Right ventricle myocardium inferior (tissue), 1 donor: ENCODE data around the gene VTI1A. TPM values are rescaled to one million over a fixed set of nuclear protein-coding genes. Genes with fewer than 3 reads are reported as not detected.

Experiments
- ATAC-seq: fragments of 200-7000 bp; cut with Tn5 transposase; one replicate; pipeline ENCODE4 v1.9.1; 2020; ENCODE audit warnings: mild to moderate bottlenecking, moderate library complexity
- DNase-seq: peaks from one replicate; pipeline ENCODE4 v3.0.0; 2021; ENCODE audit errors: missing footprints
- intact Hi-C: fragments of 100-400 bp; cut with DNase I; formaldehyde crosslinking; loops from one replicate; pipeline ENCODE4 v1.11.0; 2022
- total RNA-seq: library from RNA; stranded (reverse); fragmentation: NEBNext Ultra II Directional; extraction: Animal tissue kit (Norgen Biotek cat#: 25700); gene quantifications from one replicate; pipeline ENCODE4 v1.2.1, GENCODE V29; 2021
- donor health status: DM: no; HTN: yes; CAD: no; lungs with severe emphysema.

The VTI1A gene
- total RNA-seq, 1 donor from 2014 or later, result 21.2 TPM

DNA sequence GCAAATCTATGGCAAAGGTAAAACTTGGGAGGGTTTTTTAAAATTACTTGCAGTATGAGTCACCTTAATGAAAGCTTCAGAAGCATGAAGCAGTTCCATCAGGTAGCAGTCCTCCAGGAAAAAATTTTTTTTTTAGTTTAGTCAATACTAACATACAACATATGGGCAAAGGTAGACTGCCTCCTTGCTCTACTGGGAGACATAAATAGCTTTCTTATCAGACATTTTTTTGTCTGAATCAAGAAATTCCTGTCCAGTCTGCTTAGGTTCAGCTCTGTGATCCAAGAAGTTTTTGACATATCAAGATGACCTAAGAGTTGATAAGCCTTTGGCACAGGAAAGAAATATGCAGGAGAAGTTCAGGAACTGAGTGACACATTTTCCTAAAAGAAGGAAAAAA lies 331.6 kb downstream of the VTI1A start:
- intact Hi-C loops, result no loop called here
- ATAC-seq (no peak), DNase-seq (no peak)

- no peak for ATAC-seq
- intact Hi-C loops, result no loop called here
- no peak for DNase-seq
These were observed 332.2 kb downstream of the VTI1A start for GRCh38 chr10:112779025-112779770.

GRCh38 chr10:112782200-112782907 lies 335.3 kb downstream of the VTI1A start:
- peak; percentile 85 for DNase-seq
- intact Hi-C loops, result no loop called here
- peak; percentile 96 for ATAC-seq

GRCh38 chr10:112783351-112784021 lies 336.5 kb downstream of the VTI1A start:
- intact Hi-C loops, result no loop called here
- DNase-seq, result peak; percentile 73
- ATAC-seq, result peak; percentile 29

GRCh38 chr10:112784022-112784461 lies 337.0 kb downstream of the VTI1A start:
- intact Hi-C loops, result no loop called here
- no peak for DNase-seq
- ATAC-seq, result no peak

GRCh38 chr10:112785089-112785488 lies 338.1 kb downstream of the VTI1A start:
- DNase-seq, result no peak
- intact Hi-C loops, result no loop called here

DNA sequence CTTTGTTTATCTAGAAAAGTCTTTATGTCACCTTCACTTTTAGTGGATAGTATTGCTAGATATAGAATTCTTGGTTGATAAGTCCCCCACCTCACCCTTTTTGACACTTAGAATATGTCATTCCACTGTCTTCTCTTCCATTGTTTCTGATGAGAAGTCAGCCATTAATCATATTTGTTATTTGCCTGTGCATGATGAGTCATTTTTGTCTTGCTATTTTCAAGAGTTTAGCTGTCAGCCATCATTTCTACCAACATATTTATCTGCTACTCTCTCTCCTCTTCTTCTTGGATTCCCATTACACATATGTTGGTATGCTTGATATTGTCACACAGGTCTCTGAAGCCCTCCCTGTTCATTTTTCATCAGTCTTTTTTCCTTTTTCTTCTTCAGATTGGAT lies 342.2 kb downstream of the VTI1A start:
- DNase-seq, result no peak
- intact Hi-C loops, result no loop called here
- ATAC-seq, result no peak

More at GRCh38 chr10:112785089-112785488, 338.1 kb downstream of the VTI1A start:
- no peak for ATAC-seq

GRCh38 chr10:112790030-112790429 lies 343.0 kb downstream of the VTI1A start:
- intact Hi-C loops, result no loop called here
- ATAC-seq (no peak), DNase-seq (no peak)

GRCh38 chr10:112790921-112791320 lies 343.9 kb downstream of the VTI1A start:
- DNase-seq (no peak), ATAC-seq (no peak)
- intact Hi-C loops, result no loop called here

GRCh38 chr10:112791447-112791846 lies 344.4 kb downstream of the VTI1A start:
- intact Hi-C loops, result no loop called here
- no peak for ATAC-seq
- DNase-seq, result no peak

- peak; percentile 68 for DNase-seq
- peak; percentile 96 for ATAC-seq
- intact Hi-C loops, result no loop called here
These were observed 345.6 kb downstream of the VTI1A start for GRCh38 chr10:112792487-112793201.

- intact Hi-C loops, result no loop called here
- no peak for ATAC-seq
- no peak for DNase-seq
These were observed 346.3 kb downstream of the VTI1A start for GRCh38 chr10:112793202-112793921.

- DNase-seq (no peak), ATAC-seq (no peak)
- intact Hi-C loops, result no loop called here
These were observed 347.2 kb downstream of the VTI1A start for GRCh38 chr10:112794201-112794600.

- no peak for ATAC-seq
- intact Hi-C loops, result no loop called here
- no peak for DNase-seq
These were observed 348.1 kb downstream of the VTI1A start for GRCh38 chr10:112795067-112795466.

DNA sequence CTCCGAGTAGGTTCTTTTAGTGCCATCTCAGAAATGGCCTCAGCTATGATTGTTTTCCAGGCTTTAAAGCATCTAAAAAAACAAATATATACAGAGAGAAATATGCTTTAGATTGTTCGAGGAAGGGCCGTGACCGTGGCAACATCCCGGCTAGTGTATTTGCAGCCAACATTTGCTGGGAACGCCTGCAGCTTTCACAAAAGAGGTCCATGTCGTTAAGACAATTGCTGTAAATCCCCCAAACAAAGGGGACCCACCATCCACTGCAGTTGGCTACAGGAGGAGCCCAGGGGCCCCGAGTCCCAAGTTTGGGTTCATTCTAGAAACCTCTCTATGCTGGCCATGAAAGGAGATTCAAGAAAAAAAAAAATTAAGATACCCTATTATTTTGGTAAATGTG lies 350.2 kb downstream of the VTI1A start:
- DNase-seq, result no peak
- intact Hi-C loops, result no loop called here
- no peak for ATAC-seq

DNA sequence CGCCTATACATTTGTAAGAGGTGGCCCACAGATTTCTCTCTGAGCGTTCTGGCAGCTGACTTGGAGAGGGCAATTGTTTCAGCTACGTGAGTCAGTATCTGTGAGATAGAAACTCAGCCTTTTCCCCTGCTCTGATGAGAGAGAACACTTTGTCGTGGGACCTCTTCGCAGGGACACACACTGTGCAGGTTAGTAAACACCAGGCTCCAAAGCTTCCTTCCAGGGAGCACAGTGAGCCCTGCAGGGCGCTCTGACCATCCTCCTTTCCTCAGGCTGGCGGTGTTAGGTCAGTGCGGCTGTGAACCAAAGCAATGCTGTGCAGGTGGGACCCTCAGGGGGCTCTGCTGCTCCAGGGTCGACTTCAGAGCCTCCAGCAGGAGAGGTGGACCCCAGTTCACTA lies 350.8 kb downstream of the VTI1A start:
- ATAC-seq (no peak), DNase-seq (no peak)
- intact Hi-C loops, result no loop called here

DNA sequence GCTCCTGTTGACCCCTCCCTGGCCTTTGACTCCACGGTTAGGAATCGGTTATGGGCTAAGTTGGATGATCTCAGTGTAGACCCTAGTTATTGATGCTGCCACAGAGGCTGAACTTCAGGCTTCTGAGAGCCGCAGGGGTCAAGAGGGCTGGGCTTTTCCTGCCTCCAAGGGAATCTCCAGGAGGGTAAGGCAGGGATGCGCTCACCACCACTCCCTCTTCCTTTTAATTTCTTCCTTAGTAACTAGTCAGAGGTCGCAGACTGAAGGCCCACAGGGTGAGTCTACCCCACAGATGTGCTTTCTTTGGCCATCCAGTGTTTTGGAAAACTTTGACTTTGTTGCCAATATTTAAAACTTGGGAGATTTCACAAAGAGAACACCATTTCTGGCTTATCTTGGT lies 352.0 kb downstream of the VTI1A start:
- intact Hi-C loops, result no loop called here
- ATAC-seq, result no peak
- no peak for DNase-seq

GRCh38 chr10:112799726-112800510 lies 352.9 kb downstream of the VTI1A start:
- intact Hi-C loops, result no loop called here
- no peak for DNase-seq
- no peak for ATAC-seq
